Hematopoietic multipotent progenitor cell treated with erythropoietin and hydrocortisone succinate and interleukin-3 and kit ligand, for 8 days (in vitro differentiated cells): ENCODE data around the gene NPS.

ENCODE experiments used
- DNase-seq: peaks from one replicate; pipeline ENCODE4 v3.0.0-alpha.2; 2015

Gene NPS, protein sequence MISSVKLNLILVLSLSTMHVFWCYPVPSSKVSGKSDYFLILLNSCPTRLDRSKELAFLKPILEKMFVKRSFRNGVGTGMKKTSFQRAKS

DNA sequence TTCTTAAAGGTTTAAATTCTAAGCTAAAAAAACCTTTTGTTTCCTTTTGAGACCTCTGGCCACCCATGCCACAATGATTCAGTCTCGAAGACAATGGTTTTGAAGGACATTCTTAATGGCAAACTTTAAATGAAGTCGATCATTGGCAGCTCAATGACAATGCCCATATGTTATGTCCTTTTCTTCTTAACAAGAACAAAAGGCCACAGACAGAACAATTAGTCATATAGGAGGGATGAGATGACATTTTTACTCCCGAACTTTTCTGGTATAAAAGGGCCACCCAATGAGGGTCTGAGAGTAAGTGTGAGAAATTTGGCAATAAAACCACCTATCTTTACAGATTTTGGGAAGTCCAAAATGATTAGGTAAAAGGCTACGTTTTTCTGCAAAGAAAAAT lies at the start of gene NPS:
Gene NPS, plus strand, starts transcription at position 301 of the 400 bp plus-strand sequence. Its CDS starts 60 bp downstream, at position 361.
- no peak for DNase-seq

DNA sequence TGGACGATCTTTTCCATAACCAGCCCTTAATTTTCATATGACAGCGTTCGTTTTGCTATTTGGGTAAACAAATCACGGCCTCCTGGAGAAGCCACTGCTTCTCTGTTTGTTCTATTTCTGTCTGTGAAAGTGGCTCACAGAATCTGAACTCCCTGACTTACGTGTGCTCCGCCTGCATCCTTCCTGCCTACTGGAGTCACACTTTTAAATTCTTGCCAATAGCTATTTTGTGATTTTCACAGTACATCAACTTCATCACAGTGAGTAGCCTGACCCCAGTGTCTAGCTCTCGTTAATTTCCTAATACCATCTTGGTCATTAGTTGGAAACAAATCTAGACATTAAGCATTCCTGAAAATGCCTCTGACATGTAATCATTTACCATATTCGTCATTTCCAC lies 49.0 kb upstream of the NPS start:
- DNase-seq: no peak

GRCh38 chr10:127506094-127506493 lies 43.0 kb upstream of the NPS start:
- DNase-seq: no peak

- no peak for DNase-seq
Measured at GRCh38 chr10:127522298-127522697, 26.8 kb upstream of the NPS start.

DNA sequence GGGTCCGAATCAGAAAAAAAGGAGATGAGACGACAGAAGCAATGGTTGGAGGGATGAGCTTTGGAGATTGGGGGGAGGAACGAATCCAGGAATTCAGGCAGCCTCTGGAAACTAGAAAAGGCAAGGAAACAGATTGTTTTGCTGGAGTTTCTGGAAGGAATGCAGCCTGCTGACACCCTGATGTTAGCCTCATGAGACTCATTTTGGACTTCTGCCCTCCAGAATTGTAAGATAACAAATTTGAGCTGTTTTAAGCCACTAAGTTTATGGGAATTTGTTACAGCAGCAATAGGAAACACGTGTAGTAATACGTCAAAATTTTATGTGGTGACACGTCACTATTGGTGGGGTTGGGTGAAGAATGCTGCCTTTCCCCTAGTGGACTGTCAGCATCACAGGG lies 25.6 kb upstream of the NPS start:
- no peak for DNase-seq

DNA sequence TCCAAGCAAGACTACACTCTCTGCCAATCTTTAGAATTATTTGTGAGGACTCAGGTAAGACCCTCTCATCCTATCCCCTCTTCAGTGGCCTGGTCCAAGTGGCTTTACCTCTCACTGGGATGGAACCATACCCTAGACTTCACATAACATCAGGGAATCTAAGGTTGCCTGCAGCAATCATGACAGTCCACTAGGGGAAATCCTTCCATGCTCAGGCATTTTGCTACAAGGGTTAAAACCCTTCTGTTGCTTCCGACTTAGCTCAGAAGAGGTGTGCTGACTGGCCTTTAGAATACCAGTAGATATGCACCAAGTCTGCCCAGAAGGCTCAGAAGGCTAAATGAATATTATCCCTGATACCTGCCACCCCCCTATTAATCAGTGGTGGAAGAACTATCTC lies 24.9 kb upstream of the NPS start:
- no peak for DNase-seq

GRCh38 chr10:127524908-127525665 lies 24.0 kb upstream of the NPS start:
- no peak for DNase-seq

DNA sequence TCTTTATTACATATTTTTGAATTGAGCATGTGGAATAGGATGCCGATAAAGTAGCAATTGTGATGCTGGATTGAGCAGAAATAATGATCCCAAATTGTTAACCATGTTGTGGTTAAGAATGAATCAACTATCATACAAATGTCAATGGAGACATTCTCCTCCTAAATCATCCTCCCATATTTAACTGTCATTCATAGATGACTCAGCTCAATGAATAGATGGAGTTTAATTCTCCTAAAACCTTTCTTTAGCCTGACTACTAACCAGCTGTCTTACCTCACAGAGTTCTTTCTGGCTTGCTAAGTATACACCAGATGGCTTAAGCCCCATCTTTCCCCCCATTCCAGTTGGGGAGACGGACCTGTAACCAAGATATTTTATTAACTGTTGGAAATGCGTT lies 23.4 kb upstream of the NPS start:
- DNase-seq: no peak

DNA sequence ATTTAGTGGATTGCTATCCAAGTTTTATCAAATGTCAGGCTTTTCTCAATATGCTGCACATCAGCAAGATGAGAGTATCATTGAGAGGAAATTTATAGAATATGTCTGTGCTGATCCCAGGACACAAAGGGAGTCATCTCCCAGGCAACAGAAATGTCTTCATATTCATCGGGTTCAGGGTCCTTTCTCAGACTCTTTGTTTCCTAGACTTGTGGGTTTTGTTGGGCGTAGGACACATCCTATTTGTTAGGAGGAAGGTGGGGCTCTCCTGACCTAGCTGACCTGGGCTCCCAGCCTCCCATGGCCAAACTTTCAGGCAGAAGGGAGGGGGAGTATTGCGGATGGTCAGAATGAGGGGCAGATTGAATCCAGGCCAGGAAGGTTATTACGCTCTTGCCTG lies 22.9 kb upstream of the NPS start:
- no peak for DNase-seq

- DNase-seq: no peak
Measured at GRCh38 chr10:127527320-127527719, 21.8 kb upstream of the NPS start.

- DNase-seq: no peak
Measured at GRCh38 chr10:127527891-127528290, 21.2 kb upstream of the NPS start.

DNA sequence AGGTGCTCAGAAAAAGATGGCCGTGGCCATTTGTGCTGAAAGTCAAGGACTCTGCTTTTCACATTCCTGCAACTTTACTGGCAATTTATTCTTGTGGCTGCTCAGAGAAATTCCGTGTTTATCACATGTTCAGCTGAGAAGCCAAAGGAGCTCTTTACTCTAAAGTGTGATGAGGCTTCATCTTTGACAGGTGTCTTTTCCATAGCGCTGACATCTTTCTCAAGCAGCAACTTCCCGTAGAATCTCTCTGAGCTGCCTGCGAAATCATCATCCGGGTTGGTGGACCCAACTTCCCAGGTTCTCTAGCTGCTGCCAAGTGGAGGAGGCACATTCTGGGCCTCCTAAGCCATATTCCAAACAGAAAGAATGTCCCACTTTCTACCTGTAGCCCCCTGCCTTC lies 16.9 kb upstream of the NPS start:
- DNase-seq: no peak

DNA sequence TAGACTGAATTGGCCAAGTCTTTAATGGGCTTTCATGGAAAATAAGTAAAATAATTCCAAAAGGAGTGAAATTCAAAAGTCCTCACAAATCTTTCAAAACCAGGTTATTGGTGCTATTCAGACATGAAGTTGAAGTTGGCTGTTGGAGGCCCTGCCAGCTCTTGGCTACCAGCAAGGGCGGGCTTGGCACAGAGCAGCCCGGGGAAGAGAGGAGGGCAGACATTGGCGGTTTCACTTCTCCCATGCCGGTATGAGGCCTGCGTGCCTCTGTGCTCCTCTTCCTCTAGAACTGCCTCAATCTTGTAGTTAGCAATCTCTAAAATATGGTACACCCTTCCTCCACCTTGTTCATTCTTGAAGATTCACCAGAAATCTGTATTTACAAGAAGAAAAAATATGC lies 16.4 kb upstream of the NPS start:
- no peak for DNase-seq

DNA sequence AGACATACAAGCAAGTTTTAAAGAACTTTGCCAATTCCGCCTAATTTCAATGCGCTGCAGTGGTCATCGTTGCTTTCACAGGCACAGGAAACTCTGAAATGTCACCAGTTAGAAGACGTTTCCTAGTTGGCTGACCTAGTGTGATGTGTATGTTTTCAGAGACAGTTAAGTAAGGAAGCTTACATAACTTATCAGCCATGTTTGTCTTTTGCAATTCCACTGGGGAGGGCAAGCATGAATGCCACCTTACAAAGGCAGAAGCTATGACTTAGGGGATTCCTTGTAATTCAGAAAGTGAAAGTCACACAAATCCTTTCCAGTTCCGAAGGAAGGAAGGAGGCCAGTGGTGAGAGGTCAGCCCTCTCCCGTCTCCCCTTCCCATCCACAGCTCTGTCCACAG lies 15.0 kb upstream of the NPS start:
- no peak for DNase-seq

- DNase-seq: no peak
Measured at GRCh38 chr10:127534496-127534895, 14.6 kb upstream of the NPS start.

DNA sequence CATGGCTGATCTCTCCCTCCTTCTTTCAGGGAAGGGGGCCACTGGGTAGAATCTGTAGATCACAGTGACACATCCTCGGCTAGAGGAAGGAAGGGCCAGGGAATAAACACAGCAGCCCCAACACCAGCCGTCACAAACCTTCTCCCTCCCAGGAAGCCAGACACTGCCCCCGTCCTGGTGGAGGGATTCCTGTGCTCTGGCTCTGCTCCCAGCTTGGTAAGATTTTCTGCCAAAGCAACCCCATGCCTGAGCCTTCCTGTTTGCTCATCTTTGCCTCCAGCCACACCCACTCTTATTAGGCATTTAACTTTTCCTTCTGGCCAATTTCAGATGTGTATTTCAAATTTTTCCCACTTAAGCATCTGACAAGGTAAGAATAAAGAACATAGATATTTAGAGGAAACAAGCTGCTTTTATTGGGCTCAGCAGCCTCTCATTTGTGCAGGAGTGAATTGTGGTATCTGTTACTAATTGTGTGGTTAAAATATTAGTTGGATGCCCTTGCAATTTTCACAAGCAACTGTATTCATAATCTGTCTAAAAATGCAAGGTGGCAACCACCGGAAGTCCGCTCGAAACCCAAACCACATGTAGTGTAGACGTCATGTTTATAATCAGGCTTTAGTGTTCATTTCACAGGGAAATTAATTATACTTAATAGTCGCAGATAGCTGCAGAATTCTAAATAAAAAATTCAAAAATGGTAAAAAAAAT lies 13.2 kb upstream of the NPS start:
- no peak for DNase-seq

GRCh38 chr10:127536972-127537760 lies 11.9 kb upstream of the NPS start:
- no peak for DNase-seq

DNA sequence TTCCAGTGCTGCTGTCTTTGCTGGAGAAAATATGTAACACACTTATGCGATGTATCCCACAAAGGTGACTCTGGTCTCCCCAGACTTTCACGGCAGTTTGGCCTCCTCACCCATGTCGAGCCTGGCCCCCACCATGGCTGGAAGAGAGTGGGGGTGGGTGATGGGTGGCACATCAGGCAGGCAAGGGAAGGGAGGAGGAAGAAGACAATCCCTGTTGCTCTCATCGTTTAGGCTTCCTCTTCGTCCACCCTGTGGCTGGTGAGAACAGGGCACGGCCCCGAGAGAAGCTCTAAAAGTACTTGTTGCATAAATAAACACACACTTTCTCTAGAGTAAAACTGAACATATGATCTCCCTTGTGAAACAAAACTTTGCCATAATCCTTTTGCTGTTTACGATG lies 11.2 kb upstream of the NPS start:
- DNase-seq: no peak

- DNase-seq: no peak
Measured at GRCh38 chr10:127548022-127548421, 1.1 kb upstream of the NPS start.

GRCh38 chr10:127550861-127551260 lies 1.8 kb downstream of the NPS start:
- no peak for DNase-seq

GRCh38 chr10:127552446-127552845 lies 3.3 kb downstream of the NPS start:
- DNase-seq: no peak

- no peak for DNase-seq
Measured at GRCh38 chr10:127553417-127553816, 4.3 kb downstream of the NPS start.

DNA sequence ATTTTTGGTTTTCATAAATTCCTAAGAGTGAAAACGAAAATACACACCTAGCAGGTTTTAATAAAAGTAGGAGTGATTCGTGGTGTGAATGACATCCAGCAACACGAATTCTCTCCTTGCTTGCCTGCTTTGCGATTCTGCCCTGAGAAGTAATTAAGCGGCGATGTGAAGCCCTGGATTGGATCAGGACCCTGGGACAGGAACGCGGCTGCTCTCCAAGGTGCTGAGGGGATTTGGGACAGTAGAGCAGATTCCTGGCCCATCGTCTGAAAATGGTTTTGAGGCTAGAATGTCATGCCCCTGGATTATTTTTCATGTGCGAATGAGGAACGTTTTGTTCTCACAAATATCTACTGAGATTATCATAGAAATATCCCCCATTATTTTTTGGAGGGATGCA lies 7.8 kb downstream of the NPS start:
- no peak for DNase-seq

- no peak for DNase-seq
Measured at GRCh38 chr10:127561647-127562046, 12.5 kb downstream of the NPS start.
